GM12878 (cell line): ENCODE data around the gene CYSRT1. TPM values are rescaled to one million over a fixed set of nuclear protein-coding genes. Genes with fewer than 3 reads are reported as not detected.

ENCODE experiments used
- BCL3 ChIP-seq: IDR thresholded peaks from 2 replicates; pipeline ENCODE4 v1.6.1; 2011; ENCODE audit warnings: borderline replicate concordance, low read depth, mild to moderate bottlenecking, moderate library complexity, low read length; ENCODE audit not compliant: insufficient read depth, poor library complexity, severe bottlenecking
- CTCF ChIP-seq, 3 experiments: IDR thresholded peaks in 2 of 3; conservative IDR thresholded peaks in 1 of 3; 2 replicates each; pipeline ENCODE4 v1.5.1; 2011; ENCODE audit warnings: low read depth in 3 of 3, low read length in 3 of 3, mild to moderate bottlenecking in 3 of 3, control low read depth in 2 of 3, moderate library complexity in 2 of 3, inconsistent platforms in 1 of 3, mixed read lengths in 1 of 3; ENCODE audit not compliant: control insufficient read depth in 2 of 3, insufficient read depth in 1 of 3; ENCODE audit errors: extremely low read depth in 1 of 3
- EGR1 ChIP-seq, 2 experiments: IDR thresholded peaks; 1 replicate in 1 of 2; 2 replicates in 1 of 2; pipeline ENCODE4 v1.6.1; 2011 to 2012; ENCODE audit warnings: low read depth in 2 of 2, low read length in 2 of 2, borderline replicate concordance in 1 of 2, mild to moderate bottlenecking in 1 of 2, moderate library complexity in 1 of 2
- ETV6 ChIP-seq, 2 experiments: fragments of 450-650 bp in 1 of 2; IDR thresholded peaks in 1 of 2; conservative IDR thresholded peaks in 1 of 2; 2 replicates each; pipeline ENCODE4 v1.6.1; 2014; ENCODE audit warnings: antibody characterized with exemption in 1 of 2, borderline replicate concordance in 1 of 2, low read depth in 1 of 2, mild to moderate bottlenecking in 1 of 2, moderate library complexity in 1 of 2
- HCFC1 ChIP-seq: fragments of 150-350 bp; IDR thresholded peaks from 2 replicates; pipeline ENCODE4 v1.6.1; 2014; ENCODE audit warnings: low read length
- HDGF ChIP-seq: fragments of 450-650 bp; IDR thresholded peaks from 2 replicates; pipeline ENCODE4 v1.6.1; 2016; ENCODE audit warnings: antibody characterized with exemption
- JUNB ChIP-seq: IDR thresholded peaks from 2 replicates; pipeline ENCODE4 v1.6.1; 2016; ENCODE audit warnings: antibody characterized with exemption, mild to moderate bottlenecking
- KLF5 ChIP-seq: fragments of 450-650 bp; IDR thresholded peaks from 2 replicates; pipeline ENCODE4 v1.6.1; 2014; ENCODE audit warnings: mild to moderate bottlenecking; ENCODE audit not compliant: partially characterized antibody
- MTA2 ChIP-seq: fragments of 450-650 bp; IDR thresholded peaks from 2 replicates; pipeline ENCODE4 v1.6.1; 2016; ENCODE audit warnings: low read depth, mild to moderate bottlenecking, moderate library complexity
- MXI1 ChIP-seq: fragments of 150-350 bp; IDR thresholded peaks from 2 replicates; pipeline ENCODE4 v1.6.1; 2011; ENCODE audit warnings: low read depth, mild to moderate bottlenecking, inconsistent platforms, low read length, improper control_type of control experiment
- NFIC ChIP-seq: IDR thresholded peaks from 2 replicates; pipeline ENCODE4 v1.6.1; 2012; ENCODE audit warnings: low read depth, mild to moderate bottlenecking, inconsistent platforms, low read length, moderate library complexity
- NFYB ChIP-seq: IDR thresholded peaks from 2 replicates; pipeline ENCODE4 v1.6.1; 2011; ENCODE audit warnings: low read depth, mild to moderate bottlenecking, low read length, improper control_type of control experiment, moderate library complexity; ENCODE audit not compliant: insufficient read depth
- NR2C1 ChIP-seq: fragments of 450-650 bp; IDR thresholded peaks from 2 replicates; pipeline ENCODE4 v1.6.1; 2017; ENCODE audit warnings: antibody characterized with exemption, mild to moderate bottlenecking, moderate library complexity
- RAD51 ChIP-seq: fragments of 450-650 bp; IDR thresholded peaks from 2 replicates; pipeline ENCODE4 v1.6.1; 2016; ENCODE audit warnings: moderate library complexity, mild to moderate bottlenecking, inconsistent platforms
- RCOR1 ChIP-seq: conservative IDR thresholded peaks from 2 replicates; pipeline ENCODE4 v1.6.1; 2012; ENCODE audit warnings: low read depth, low read length, improper control_type of control experiment
- SMAD5 ChIP-seq: IDR thresholded peaks from 2 replicates; pipeline ENCODE4 v1.6.1; 2016; ENCODE audit warnings: antibody characterized with exemption, low read depth
- SP1 ChIP-seq: IDR thresholded peaks from one replicate; pipeline ENCODE4 v1.6.1; 2011; ENCODE audit warnings: low read depth, low read length
- SUPT20H ChIP-seq: IDR thresholded peaks from 2 replicates; pipeline ENCODE4 v1.6.1; 2011; ENCODE audit warnings: low read depth, mild to moderate bottlenecking, low read length, moderate library complexity, borderline replicate concordance; ENCODE audit not compliant: control insufficient read depth
- TARDBP ChIP-seq: IDR thresholded peaks from 2 replicates; pipeline ENCODE4 v1.6.1; 2016; ENCODE audit warnings: borderline replicate concordance
- TCF7 ChIP-seq: IDR thresholded peaks from 2 replicates; pipeline ENCODE4 v1.6.1; 2014; ENCODE audit warnings: antibody characterized with exemption, borderline replicate concordance
- USF1 ChIP-seq: IDR thresholded peaks from 2 replicates; pipeline ENCODE4 v1.6.1; 2011; ENCODE audit warnings: borderline replicate concordance, low read depth, mild to moderate bottlenecking, moderate library complexity, mixed read lengths, low read length; ENCODE audit not compliant: insufficient read depth; ENCODE audit errors: extremely low read length
- ZBTB4 ChIP-seq: fragments of 450-650 bp; formaldehyde crosslinking; IDR thresholded peaks from 2 replicates; pipeline ENCODE4 v1.4.0; 2022; ENCODE audit warnings: mild to moderate bottlenecking, moderate library complexity
- polyA plus RNA-seq, 11 experiments: library from polyadenylated mRNA; depleted of rRNA in 4 of 11; unstranded in 6 of 11; stranded (reverse) in 5 of 11; fragments of >200 nt; fragmentation: Nextera tagmentation in 4 of 11; fragmentation: Illumina TruSeq in 1 of 11; extraction: Ambion mirVana in 4 of 11; extraction: Trizol in 1 of 11; gene quantifications; 1 replicate in 1 of 11; 2 replicates in 10 of 11; pipeline versions ENCODE4 v1.2.1 to v1.2.3, GENCODE V29; 2011 to 2016; ENCODE audit warnings: inconsistent platforms in 2 of 11, missing spikeins in 2 of 11, low read depth in 1 of 11
- total RNA-seq, 4 experiments: library from RNA; depleted of rRNA in 3 of 4; stranded (reverse); fragments of >200 nt in 3 of 4; fragmentation: Illumina TruSeq in 1 of 4; extraction: Trizol in 1 of 4; gene quantifications; 2 replicates each; pipeline versions ENCODE4 v1.2.1 to v1.2.3, GENCODE V29; 2013 to 2021

The CYSRT1 gene
- total and polyA plus RNA-seq, 10 of the 15 experiments (the other 5 are each of a cell fraction or from before 2014, with no cell fraction given), result 0.24 to 3.6 (median 0.97) TPM; not detected in 1

GRCh38 chr9:137200311-137201204 lies 24.4 kb upstream of the CYSRT1 start, which contains the start of gene TPRN (continued):
- TF ChIP-seq CTCF (IDR thresholded peaks at IDR 0.05 in 2 of 3, conservative IDR thresholded peaks at IDR 0.05 in 1 of 3; ENCODE audit: control insufficient read depth in 2 of 3, extremely low read depth in 1 of 3, insufficient read depth in 1 of 3, low read depth in 3 of 3, low read length in 3 of 3) (no peak), MXI1 (peak; percentile 65), SMAD5 (peak; percentile 74), EGR1 (IDR thresholded peaks at IDR 0.05; ENCODE audit: borderline replicate concordance in 1 of 2, low read depth in 2 of 2, low read length in 2 of 2) (peak in 1 of 2 experiments; percentile 23; a peak in 1 of 3 replicates), NFYB (peak; percentile 98), USF1 (no peak), BCL3 (no peak), RAD51 (peak; percentile 44; the same call in 1 of the 2 replicates), KLF5 (peak; percentile 45), ZBTB4 (CRISPR knock-in tag) (no peak), MTA2 (no peak), TCF7 (no peak), TARDBP (no peak), NFIC (no peak), HCFC1 (no peak), SP1 (peak; percentile 98), SUPT20H (no peak), JUNB (no peak), NR2C1 (no peak), HDGF (peak; percentile 96), ETV6 (conservative IDR thresholded peaks at IDR 0.05 in 1 of 2, IDR thresholded peaks at IDR 0.05 in 1 of 2; ENCODE audit: borderline replicate concordance in 1 of 2, low read depth in 1 of 2) (no peak), RCOR1 (no peak)
